Endothelial cell of umbilical vein (primary cell): Measurements from ENCODE around the gene CLIP1. TPM values are rescaled to one million over a fixed set of nuclear protein-coding genes. Genes with fewer than 3 reads are reported as not detected.

Source experiments
- BruUV-seq: library from RNA; stranded (reverse); fragments of 400-500 nt; replicated peaks from 2 replicates; lab custom pipeline; 2021; lab: Mats Ljungman, UMichigan
- CTCF ChIA-PET: fragments of 300-600, 350-600 bp; sonication (Branson Sonifier 250); formaldehyde crosslinking; loops from one replicate; lab custom pipeline; 2021; ENCODE audit warnings: antibody characterized with exemption, inconsistent platforms; lab: Charles Lee
- POLR2A ChIA-PET: fragments of 300-600, 350-600 bp; sonication (Branson Sonifier 250); formaldehyde crosslinking; loops from one replicate; lab custom pipeline; 2021; ENCODE audit warnings: antibody characterized with exemption, inconsistent platforms; lab: Charles Lee
- DNase-seq: peaks from one replicate; pipeline ENCODE4 v3.0.0-alpha.2; 2011; ENCODE audit warnings: low read depth, low spot score
- FAIRE-seq: peaks from 2 replicates; lab custom pipeline; 2011; peaks lifted over from hg19 to GRCh38; lab: Jason Lieb, UNC
- H2AFZ ChIP-seq: 2 replicates; pipeline ENCODE4 v1.6.0; 2012; ENCODE audit warnings: low read depth, low read length, control low read depth, inconsistent platforms
- H3K27ac ChIP-seq: 2 replicates; pipeline ENCODE4 v1.5.1; 2011; ENCODE audit warnings: low read depth, mild to moderate bottlenecking, control low read depth, low read length, moderate library complexity; ENCODE audit not compliant: insufficient read depth
- H3K27me3 ChIP-seq, 2 experiments: 2 replicates each; pipeline versions ENCODE4 v1.6.0 to v1.6.1; 2011; ENCODE audit warnings: low read length in 2 of 2, mixed read lengths in 1 of 2; ENCODE audit not compliant: control insufficient read depth in 2 of 2, insufficient read depth in 2 of 2
- H3K36me3 ChIP-seq, 2 experiments: 2 replicates in 1 of 2; 3 replicates in 1 of 2; pipeline ENCODE4 v1.5.1; 2011; ENCODE audit warnings: low read length in 2 of 2, mild to moderate bottlenecking in 1 of 2, moderate library complexity in 1 of 2; ENCODE audit not compliant: control insufficient read depth in 2 of 2, insufficient read depth in 2 of 2; ENCODE audit errors: extremely low read depth in 1 of 2
- H3K4me1 ChIP-seq: 3 replicates; pipeline ENCODE4 v1.5.1; 2011; ENCODE audit warnings: mild to moderate bottlenecking, low read length; ENCODE audit not compliant: control insufficient read depth, insufficient read depth; ENCODE audit errors: extremely low read depth
- H3K4me2 ChIP-seq: 2 replicates; pipeline ENCODE4 v1.6.1; 2011; ENCODE audit warnings: low read length, control low read depth, mixed read lengths; ENCODE audit not compliant: insufficient read depth
- H3K4me3 ChIP-seq, 3 experiments: fragments of 200-600 bp in 1 of 3; sonication (generic), shearing (Covaris generic) in 1 of 3; replicated peaks in 1 of 3; 2 replicates each; pipeline ENCODE4 v1.5.1; 2011 to 2016; ENCODE audit warnings: control low read depth in 3 of 3, low read length in 3 of 3, mild to moderate bottlenecking in 2 of 3, inconsistent platforms in 1 of 3, low read depth in 1 of 3, moderate library complexity in 1 of 3; ENCODE audit not compliant: insufficient read depth in 1 of 3
- H3K79me2 ChIP-seq: 2 replicates; pipeline ENCODE4 v1.6.0; 2012; ENCODE audit warnings: low read length, inconsistent platforms; ENCODE audit not compliant: control insufficient read depth, insufficient read depth
- H3K9ac ChIP-seq: replicated peaks from 2 replicates; pipeline ENCODE3; 2011; ENCODE audit warnings: low read length, control low read depth; ENCODE audit not compliant: insufficient read depth; ENCODE audit errors: extremely low read depth
- H3K9me1 ChIP-seq: replicated peaks from 3 replicates; pipeline ENCODE4 v1.6.0; 2011; ENCODE audit warnings: mild to moderate bottlenecking, low read length; ENCODE audit not compliant: control insufficient read depth, insufficient read depth; ENCODE audit errors: extremely low read depth
- H3K9me3 ChIP-seq: replicated peaks from 2 replicates; pipeline ENCODE4 v1.5.1; 2012; ENCODE audit warnings: low read length, inconsistent platforms; ENCODE audit not compliant: control insufficient read depth, insufficient read depth
- H4K20me1 ChIP-seq: replicated peaks from 2 replicates; pipeline ENCODE3; 2011; ENCODE audit warnings: mild to moderate bottlenecking, low read length; ENCODE audit not compliant: control insufficient read depth, insufficient read depth; ENCODE audit errors: extremely low read depth
- EZH2 ChIP-seq: IDR thresholded peaks from 2 replicates; pipeline ENCODE4 v1.6.1; 2012; ENCODE audit warnings: borderline replicate concordance, low read depth, mild to moderate bottlenecking, moderate library complexity, low read length, inconsistent platforms; ENCODE audit not compliant: severe bottlenecking
- FOS ChIP-seq: IDR thresholded peaks from 2 replicates; pipeline ENCODE4 v1.6.1; 2011; ENCODE audit warnings: mild to moderate bottlenecking, low read length, moderate library complexity, borderline replicate concordance; ENCODE audit not compliant: insufficient read depth
- GATA2 ChIP-seq: IDR thresholded peaks from 2 replicates; pipeline ENCODE4 v1.7.0; 2011; ENCODE audit warnings: low read depth, mild to moderate bottlenecking, moderate library complexity, mixed read lengths, low read length; ENCODE audit not compliant: insufficient read length, insufficient read depth
- JUN ChIP-seq: IDR thresholded peaks from 2 replicates; pipeline ENCODE4 v1.6.1; 2011; ENCODE audit warnings: borderline replicate concordance, low read depth; ENCODE audit not compliant: insufficient read length, insufficient read depth
- MAX ChIP-seq: IDR thresholded peaks from 2 replicates; pipeline ENCODE4 v1.6.1; 2011; ENCODE audit not compliant: insufficient read depth, insufficient read length
- MYC ChIP-seq: IDR thresholded peaks from one replicate; pipeline ENCODE4 v1.6.1; 2011; ENCODE audit warnings: mild to moderate bottlenecking, low read depth, low read length
- POLR2A ChIP-seq: IDR thresholded peaks from 2 replicates; pipeline ENCODE4 v1.6.1; 2012; ENCODE audit warnings: low read depth, mild to moderate bottlenecking, control low read depth, low read length
- POLR2AphosphoS5 ChIP-seq: IDR thresholded peaks from 2 replicates; pipeline ENCODE4 v1.6.1; 2012; ENCODE audit warnings: low read depth, mild to moderate bottlenecking, control low read depth, low read length, moderate library complexity; ENCODE audit not compliant: insufficient read depth
- dilution Hi-C: fragments of 300-500 bp; cut with MboI; formaldehyde crosslinking; loops from one replicate; pipeline ENCODE4 v1.15.0; 2019; ENCODE audit warnings: low sequenced_read_pairs; ENCODE audit not compliant: extremely low pct_ligation_motif_present
- intact Hi-C: fragments of 100-400 bp; cut with micrococcal nuclease; formaldehyde crosslinking; loops from one replicate; pipeline ENCODE4 v1.10.0; 2022
- polyA plus RNA-seq, 4 experiments: library from polyadenylated mRNA; depleted of rRNA in 3 of 4; stranded (reverse) in 3 of 4; unstranded in 1 of 4; fragments of >200 nt; gene quantifications; 2 replicates each; pipeline versions ENCODE4 v1.2.1 to v1.2.3, GENCODE V29; 2011 to 2012; ENCODE audit warnings: missing spikeins in 1 of 4
- total RNA-seq: library from RNA; stranded (reverse); gene quantifications from 2 replicates; pipeline ENCODE4 v1.2.3, GENCODE V29; 2021

The CLIP1 gene
- total and polyA plus RNA-seq, 2 donors (not counting 3 experiments of a cell fraction or from before 2014, with no cell fraction given) = 56.5 to 84.3 TPM

GRCh38 chr12:122403115-122403770 lies 19.2 kb downstream of the CLIP1 start:
- TF ChIP-seq GATA2 (no peak), MAX (no peak)
- Histone ChIP-seq H3K36me3 (peaks cover 0 to 1% of the 10 kb centered on the region in 2 experiments), H2AFZ (no peak overlapping the region), H3K4me3 (no peak overlapping the region), H3K27me3 (no peaks in the 10 kb centered on the region), H3K9me3 (no peaks in the 10 kb centered on the region), H3K27ac (no peak overlapping the region), H3K9me1 (no peaks in the 10 kb centered on the region), H3K4me2 (no peak overlapping the region), H4K20me1 (no peaks in the 10 kb centered on the region), H3K79me2 (peaks cover 44% of the 10 kb centered on the region), H3K9ac (no peak overlapping the region), H3K4me1 (peaks cover 18% of the 10 kb centered on the region)
- FAIRE-seq = no peak
- no TSS peak for BruUV-seq
- dilution Hi-C loops (no loop called here), intact Hi-C loops (no loop called here)
- POLR2A ChIA-PET = no interaction called here
- CTCF ChIA-PET = interaction anchor here (0.9 to 8.0 kb wide), 5 partner anchors 10 to 67 kb away, joined by 5 to 428 read pairs (median 7); no protein-coding TSS in a partner anchor
- no peak for DNase-seq

- Histone ChIP-seq H3K4me3 (no peak overlapping the region), H2AFZ (no peak overlapping the region), H4K20me1 (no peaks in the 10 kb centered on the region), H3K9me3 (no peaks in the 10 kb centered on the region), H3K4me2 (no peak overlapping the region), H3K27me3 (no peaks in the 10 kb centered on the region), H3K36me3 (peaks cover 0 to 1% of the 10 kb centered on the region in 2 experiments), H3K27ac (no peak overlapping the region), H3K9ac (no peak overlapping the region), H3K4me1 (peaks cover 18% of the 10 kb centered on the region), H3K9me1 (no peaks in the 10 kb centered on the region), H3K79me2 (peaks cover 39% of the 10 kb centered on the region)
- dilution Hi-C loops (no loop called here), intact Hi-C loops (no loop called here)
- ChIA-PET CTCF (interaction anchor here (1.1 to 8.0 kb wide), 5 partner anchors 11 to 68 kb away, joined by 3 to 428 read pairs (median 5); no protein-coding TSS in a partner anchor), POLR2A (no interaction called here)
- TF ChIP-seq GATA2 = no peak
- no peak for TF ChIP-seq POLR2A
- no peak for TF ChIP-seq JUN
- TF ChIP-seq FOS = no peak
- no peak for TF ChIP-seq POLR2AphosphoS5
- TF ChIP-seq MYC = no peak
- no peak for TF ChIP-seq EZH2
- DNase-seq = no peak
- FAIRE-seq = no peak
- BruUV-seq = no TSS peak
These were observed 20.2 kb downstream of the CLIP1 start for GRCh38 chr12:122402264-122402663.
